Activated CD4-positive, alpha-beta memory T cell treated with anti-CD3 and anti-CD28 coated beads, Interleukin-2, amount 10 ng/mL, durations not matched to agents 7 days and 5 days (primary cell): ENCODE measurements around the gene TEX264. TPM values are rescaled to one million over a fixed set of nuclear protein-coding genes. Genes with fewer than 3 reads are reported as not detected.

Source experiments
- CTCF ChIA-PET: fragments of 350-600 bp; sonication (Branson Sonifier 250); formaldehyde crosslinking; loops from one replicate; lab custom pipeline; 2021; ENCODE audit warnings: antibody characterized with exemption, inconsistent platforms; lab: Charles Lee
- POLR2A ChIA-PET: fragments of 350-600 bp; sonication (Branson Sonifier 250); formaldehyde crosslinking; loops from one replicate; lab custom pipeline; 2021; ENCODE audit warnings: antibody characterized with exemption; lab: Charles Lee
- DNase-seq: peaks from one replicate; pipeline ENCODE4 v3.0.0-alpha.2; 2020
- H3K27ac Mint-ChIP-seq: one replicate; pipeline ENCODE4 v1.8.0; 2021; ENCODE audit warnings: mild to moderate bottlenecking, mixed read lengths
- H3K27me3 Mint-ChIP-seq: one replicate; pipeline ENCODE4 v1.8.0; 2021; ENCODE audit warnings: mixed read lengths
- H3K36me3 Mint-ChIP-seq: one replicate; pipeline ENCODE4 v1.8.0; 2021; ENCODE audit warnings: low read depth, mixed read lengths
- H3K4me1 Mint-ChIP-seq: one replicate; pipeline ENCODE4 v1.8.0; 2021; ENCODE audit warnings: mixed read lengths
- H3K4me3 Mint-ChIP-seq: one replicate; pipeline ENCODE4 v1.8.0; 2021; ENCODE audit warnings: mild to moderate bottlenecking, mixed read lengths
- H3K9me3 Mint-ChIP-seq: one replicate; pipeline ENCODE4 v1.8.0; 2021; ENCODE audit warnings: mixed read lengths
- total RNA-seq, 2 experiments: library from RNA; stranded (reverse); gene quantifications; one replicate each; pipeline ENCODE4 v1.2.3, GENCODE V29; 2021

The TEX264 gene
- total RNA-seq, 2 experiments from 2014 or later: 103 to 108 TPM

DNA sequence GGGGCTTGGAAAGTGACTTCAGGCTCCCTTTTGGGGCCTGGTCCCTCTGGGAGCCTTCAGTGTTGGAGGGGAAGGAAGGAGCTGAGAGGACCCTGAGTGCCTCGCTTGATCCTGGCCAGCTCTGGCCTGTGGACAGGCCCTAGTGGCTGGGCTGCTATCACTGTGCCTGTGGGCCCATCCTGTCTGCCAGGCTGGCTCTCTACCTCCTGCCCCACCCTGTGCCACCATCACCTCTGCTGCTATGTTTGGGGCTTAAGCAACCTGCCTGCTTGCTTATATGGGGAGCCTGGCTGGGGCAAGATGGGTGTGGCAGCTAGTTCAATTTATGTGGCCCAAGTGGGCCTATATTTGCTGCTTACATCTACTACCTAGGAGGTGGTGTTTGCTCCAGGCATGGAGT lies 7.1 kb downstream of the TEX264 start:
- no peaks in the 10 kb centered on the region for H3K27me3 Mint-ChIP-seq
- H3K9me3 Mint-ChIP-seq: no peaks in the 10 kb centered on the region
- no peak overlapping the region for H3K4me3 Mint-ChIP-seq
- POLR2A ChIA-PET: interaction anchor here (1.2 to 4.5 kb wide), 3 partner anchors 7 to 293 kb away, joined by 4 to 140 read pairs (median 4); partner anchors contain the start of genes MANF and TEX264
- DNase-seq: no peak
- CTCF ChIA-PET: interaction anchor here (0.6 to 6.8 kb wide), 3 partner anchors 9 to 177 kb away, joined by 3 to 175 read pairs (median 3); partner anchors contain the start of gene DCAF1
- H3K36me3 Mint-ChIP-seq: peaks cover 62% of the 10 kb centered on the region
- H3K4me1 Mint-ChIP-seq: peaks cover 99% of the 10 kb centered on the region
- peak overlapping the region; percentile 72 for H3K27ac Mint-ChIP-seq

DNA sequence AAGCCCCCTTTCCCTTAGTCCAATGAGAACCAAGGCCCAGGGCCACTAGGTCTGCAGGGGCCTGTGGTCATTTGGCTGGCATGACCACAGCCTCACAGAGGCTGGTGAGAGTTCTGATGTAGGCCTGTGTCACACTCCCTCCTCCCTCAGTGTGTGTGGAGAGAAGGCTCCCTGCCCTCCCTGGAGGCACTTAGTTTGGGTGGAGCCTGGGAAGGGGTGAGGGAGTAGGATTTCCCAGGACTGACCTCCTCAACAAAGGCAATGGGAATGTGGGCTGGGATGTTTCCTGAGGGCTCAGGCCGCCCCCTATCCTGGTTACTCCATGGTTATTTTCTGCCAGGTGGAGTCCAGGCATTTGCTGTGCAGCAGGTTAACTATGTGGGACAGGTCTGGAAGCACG lies 7.6 kb downstream of the TEX264 start:
- Mint-ChIP-seq H3K36me3 (peaks cover 64% of the 10 kb centered on the region), H3K9me3 (no peaks in the 10 kb centered on the region), H3K4me1 (peaks cover 99% of the 10 kb centered on the region), H3K27me3 (no peaks in the 10 kb centered on the region), H3K27ac (peak overlapping the region; percentile 72), H3K4me3 (no peak overlapping the region)
- DNase-seq: no peak
- ChIA-PET CTCF (interaction anchor here (1.0 to 6.8 kb wide), 2 partner anchors 95 to 177 kb away, joined by 3 to 175 read pairs; partner anchors contain the start of gene DCAF1), POLR2A (interaction anchor here (1.1 to 4.5 kb wide), 4 partner anchors 8 to 294 kb away, joined by 3 to 140 read pairs (median 4); partner anchors contain the start of genes MANF and TEX264)

DNA sequence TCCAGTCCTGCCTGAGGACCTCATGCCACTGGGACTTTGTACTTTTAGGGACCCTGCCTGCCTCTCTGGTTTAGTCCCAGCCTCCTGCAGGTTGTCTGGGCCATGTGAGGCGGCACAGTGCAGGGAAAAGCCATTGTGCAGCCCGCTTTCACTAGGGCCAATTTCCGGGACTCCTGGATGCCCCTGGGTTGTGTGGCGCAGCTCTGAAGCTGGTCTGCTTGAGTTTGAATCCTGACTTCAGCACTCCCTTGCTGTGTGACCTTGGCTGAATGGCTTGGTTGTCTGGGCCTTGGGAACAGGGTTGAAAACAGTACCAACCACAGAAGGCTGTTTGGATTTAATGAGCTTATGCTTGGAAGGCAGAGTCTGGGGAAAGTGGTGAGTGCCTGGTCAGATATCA lies 8.3 kb downstream of the TEX264 start:
- Mint-ChIP-seq H3K27ac (peak overlapping the region; percentile 75), H3K4me3 (no peak overlapping the region), H3K27me3 (no peaks in the 10 kb centered on the region), H3K36me3 (peaks cover 65% of the 10 kb centered on the region), H3K9me3 (no peaks in the 10 kb centered on the region), H3K4me1 (peaks cover 99% of the 10 kb centered on the region)
- DNase-seq: no peak
- ChIA-PET POLR2A (interaction anchor here (1.1 to 4.5 kb wide), 3 partner anchors 8 to 180 kb away, joined by 3 to 140 read pairs (median 20); partner anchors contain the start of genes RAD54L2 and TEX264), CTCF (interaction anchor here (6.8 to 10.3 kb wide), 2 partner anchors 7 to 178 kb away, joined by 175 to 256 read pairs; partner anchors contain the start of genes DCAF1 and TEX264)

DNA sequence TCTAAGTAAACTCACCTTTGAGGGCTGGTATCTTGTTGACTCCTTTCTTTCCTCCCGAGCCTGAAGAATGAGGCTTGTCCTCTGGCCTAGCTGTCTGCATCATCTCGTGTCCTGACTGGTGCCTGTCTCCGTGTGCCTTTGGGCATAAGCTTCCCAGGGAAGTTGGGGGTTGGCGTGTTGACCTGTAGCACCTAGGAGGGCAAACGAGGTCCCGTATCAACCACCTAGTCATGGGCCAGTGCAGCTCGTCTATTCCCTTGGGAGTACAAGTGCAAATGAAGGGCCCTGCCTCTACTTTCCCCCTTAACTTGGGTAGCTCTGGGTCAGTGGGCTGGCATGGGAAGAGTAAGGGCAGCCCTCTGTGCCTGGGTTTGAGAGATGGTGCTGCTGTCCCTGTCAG lies 8.7 kb downstream of the TEX264 start:
- H3K4me3 Mint-ChIP-seq: no peak overlapping the region
- H3K4me1 Mint-ChIP-seq: peaks cover 99% of the 10 kb centered on the region
- H3K36me3 Mint-ChIP-seq: peaks cover 66% of the 10 kb centered on the region
- DNase-seq: no peak
- POLR2A ChIA-PET: interaction anchor here (1.1 to 4.5 kb wide), 3 partner anchors 9 to 181 kb away, joined by 3 to 140 read pairs (median 20); partner anchors contain the start of genes RAD54L2 and TEX264
- H3K9me3 Mint-ChIP-seq: no peaks in the 10 kb centered on the region
- CTCF ChIA-PET: interaction anchor here (6.8 to 10.3 kb wide), 2 partner anchors 8 to 178 kb away, joined by 175 to 256 read pairs; partner anchors contain the start of genes DCAF1 and TEX264
- no peaks in the 10 kb centered on the region for H3K27me3 Mint-ChIP-seq
- peak overlapping the region; percentile 75 for H3K27ac Mint-ChIP-seq

DNA sequence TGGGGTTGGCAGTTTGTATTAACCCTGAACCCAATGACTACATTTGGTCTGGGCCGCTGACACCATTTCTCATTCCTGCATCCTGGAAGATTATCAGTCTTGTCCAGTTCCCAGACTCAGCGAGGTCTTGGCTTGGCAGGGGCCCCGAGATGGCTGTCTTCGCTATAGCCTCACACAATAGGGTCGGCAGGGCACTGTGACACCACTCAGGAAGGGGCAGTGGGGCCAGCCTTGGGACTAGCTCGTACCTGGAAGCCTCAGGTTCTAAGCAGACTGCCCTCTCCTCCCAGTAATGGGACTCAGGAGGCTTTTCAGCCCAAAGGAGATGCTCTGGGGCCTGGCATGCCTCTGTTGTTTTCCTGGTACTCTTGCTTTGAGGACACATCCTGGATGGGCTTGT lies 9.1 kb downstream of the TEX264 start:
- Mint-ChIP-seq H3K9me3 (no peaks in the 10 kb centered on the region), H3K4me1 (peaks cover 99% of the 10 kb centered on the region), H3K4me3 (no peak overlapping the region), H3K36me3 (peaks cover 66% of the 10 kb centered on the region), H3K27ac (peak overlapping the region; percentile 84), H3K27me3 (no peaks in the 10 kb centered on the region)
- ChIA-PET POLR2A (interaction anchor here (3.4 to 4.5 kb wide), 3 partner anchors 9 to 179 kb away, joined by 20 to 140 read pairs (median 59); partner anchors contain the start of genes DCAF1, RAD54L2 and TEX264), CTCF (interaction anchor here (1.0 to 10.3 kb wide), 4 partner anchors 8 to 263 kb away, joined by 3 to 256 read pairs (median 98); partner anchors contain the start of genes DCAF1 and TEX264)
- no peak for DNase-seq

DNA sequence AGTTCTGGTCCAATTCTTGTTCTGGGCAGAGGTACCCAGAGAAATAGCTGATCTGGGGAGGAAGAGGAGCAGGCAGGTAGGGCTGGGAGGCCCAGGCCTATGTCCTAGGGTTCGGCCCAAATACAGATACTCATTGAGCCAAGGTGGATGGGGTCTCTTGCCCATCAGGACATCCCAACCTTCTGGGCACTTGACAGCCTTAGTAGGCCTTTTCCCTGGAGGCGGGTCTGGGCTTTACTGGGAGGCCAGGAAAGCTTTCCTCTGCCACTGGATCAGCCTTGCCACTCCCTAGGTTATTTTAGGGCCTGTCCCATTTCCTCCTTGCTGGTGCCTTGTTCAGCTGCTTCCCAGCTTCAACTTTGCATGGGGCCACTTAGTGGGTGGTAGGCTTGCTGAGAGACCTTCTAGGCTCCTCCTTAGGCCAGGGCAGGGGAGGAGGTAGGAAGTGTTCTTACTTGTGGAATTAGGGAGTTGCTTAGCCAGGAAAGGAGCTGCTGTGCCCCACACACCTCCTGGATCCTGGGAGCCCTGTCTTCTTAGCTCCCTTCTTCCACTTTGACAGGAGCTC lies 9.7 kb downstream of the TEX264 start:
- CTCF ChIA-PET: interaction anchor here (1.0 to 10.3 kb wide), 14 partner anchors 9 to 295 kb away, joined by 3 to 256 read pairs (median 12); partner anchors contain the start of genes DCAF1, MANF, RAD54L2 and TEX264
- Mint-ChIP-seq H3K27me3 (no peaks in the 10 kb centered on the region), H3K9me3 (no peaks in the 10 kb centered on the region), H3K27ac (peak overlapping the region; percentile 84), H3K36me3 (peaks cover 66% of the 10 kb centered on the region), H3K4me3 (peak overlapping the region; percentile 66), H3K4me1 (peaks cover 99% of the 10 kb centered on the region)
- no peak for DNase-seq
- POLR2A ChIA-PET: interaction anchor here (1.0 to 4.5 kb wide), 6 partner anchors 10 to 295 kb away, joined by 4 to 140 read pairs (median 14); partner anchors contain the start of genes DCAF1, MANF, RAD54L2 and TEX264

DNA sequence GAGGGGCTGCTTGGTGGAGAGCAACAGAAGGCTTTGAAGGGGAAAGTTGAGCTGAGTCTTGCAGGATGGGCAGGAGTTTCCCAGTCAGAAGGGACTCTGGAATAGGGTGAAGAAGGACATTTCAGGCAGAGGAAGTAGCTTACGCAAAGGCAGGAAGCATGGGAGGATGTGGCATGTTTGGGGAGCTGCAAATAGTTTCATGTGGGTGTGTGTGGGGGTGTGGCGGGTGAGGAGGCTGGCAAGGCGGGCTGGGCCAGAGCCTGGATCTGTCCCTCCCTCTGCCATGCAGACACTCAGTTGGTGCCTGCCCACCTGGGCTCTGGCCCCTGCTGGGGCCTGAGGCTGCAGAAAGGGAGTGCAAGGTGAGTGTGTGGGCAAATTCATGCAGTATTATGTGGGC lies 10.4 kb downstream of the TEX264 start:
- Mint-ChIP-seq H3K9me3 (no peaks in the 10 kb centered on the region), H3K4me3 (peak overlapping the region; percentile 66), H3K36me3 (peaks cover 67% of the 10 kb centered on the region), H3K4me1 (peaks cover 99% of the 10 kb centered on the region), H3K27me3 (no peaks in the 10 kb centered on the region), H3K27ac (peak overlapping the region; percentile 84)
- peak; percentile 79 for DNase-seq
- POLR2A ChIA-PET: interaction anchor here (1.0 to 4.5 kb wide), 8 partner anchors 11 to 296 kb away, joined by 3 to 140 read pairs (median 7); partner anchors contain the start of genes DCAF1, MANF, RAD54L2 and TEX264
- CTCF ChIA-PET: interaction anchor here (1.0 to 10.3 kb wide), 20 partner anchors 9 to 296 kb away, joined by 3 to 256 read pairs (median 8); partner anchors contain the start of genes DCAF1, GRM2, MANF and RAD54L2

DNA sequence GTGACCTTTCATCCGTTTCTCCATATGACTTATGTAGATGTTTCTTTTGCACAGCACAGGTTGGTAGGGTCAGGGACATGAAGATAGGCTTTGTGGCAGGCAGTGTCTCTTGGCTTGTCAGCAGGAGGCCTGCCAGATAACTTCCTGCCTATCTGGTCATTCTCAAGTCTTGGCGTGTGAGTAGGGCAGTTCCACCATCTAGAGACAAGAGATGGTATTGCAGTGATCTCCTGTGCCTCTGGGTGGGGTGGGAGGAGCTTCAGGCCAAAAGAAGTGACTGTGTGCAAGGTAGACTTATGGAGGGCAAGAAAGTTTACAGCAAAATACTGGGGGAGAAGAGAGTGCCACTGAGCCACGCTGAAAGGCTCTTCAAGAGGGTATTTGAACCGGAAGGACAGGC lies 11.0 kb downstream of the TEX264 start:
- POLR2A ChIA-PET: interaction anchor here (0.6 to 4.5 kb wide), 11 partner anchors 9 to 540 kb away, joined by 3 to 140 read pairs (median 4); partner anchors contain the start of genes DCAF1, MANF, RAD54L2 and TEX264
- Mint-ChIP-seq H3K4me1 (peaks cover 100% of the 10 kb centered on the region), H3K9me3 (no peaks in the 10 kb centered on the region), H3K27ac (peak overlapping the region; percentile 84), H3K36me3 (peaks cover 68% of the 10 kb centered on the region), H3K27me3 (no peaks in the 10 kb centered on the region), H3K4me3 (peak overlapping the region; percentile 66)
- DNase-seq: peak; percentile 86
- CTCF ChIA-PET: interaction anchor here (0.6 to 10.3 kb wide), 30 partner anchors 8 to 1066 kb away, joined by 3 to 256 read pairs (median 4); partner anchors contain the start of genes DCAF1, GRM2, MANF and RAD54L2

DNA sequence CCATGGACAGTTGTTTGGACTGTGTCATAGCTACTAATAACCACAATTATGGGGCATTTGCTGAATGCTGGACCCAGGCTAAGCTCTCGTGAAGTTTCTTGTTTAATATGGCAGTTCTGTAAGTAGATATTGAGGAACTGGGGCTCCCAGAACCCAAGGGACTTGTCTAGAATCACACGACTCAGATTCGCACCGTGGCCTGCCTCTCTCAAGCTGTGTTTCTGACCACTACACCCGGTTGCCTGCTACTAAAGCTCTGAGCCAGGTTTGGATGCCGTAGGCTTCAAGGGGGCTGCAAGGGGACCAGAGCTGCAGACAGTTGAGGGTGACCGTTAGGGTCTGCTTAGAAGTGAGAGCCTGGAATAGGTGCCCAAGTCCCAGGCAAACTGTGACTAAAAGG lies 11.5 kb downstream of the TEX264 start:
- Mint-ChIP-seq H3K27ac (peak overlapping the region; percentile 84), H3K27me3 (no peaks in the 10 kb centered on the region), H3K9me3 (no peaks in the 10 kb centered on the region), H3K4me3 (peak overlapping the region; percentile 66), H3K36me3 (peaks cover 70% of the 10 kb centered on the region), H3K4me1 (peaks cover 100% of the 10 kb centered on the region)
- POLR2A ChIA-PET: interaction anchor here (0.6 to 4.5 kb wide), 11 partner anchors 9 to 540 kb away, joined by 3 to 140 read pairs (median 4); partner anchors contain the start of genes DCAF1, MANF, RAD54L2 and TEX264
- CTCF ChIA-PET: interaction anchor here (0.6 to 10.3 kb wide), 28 partner anchors 8 to 1067 kb away, joined by 3 to 256 read pairs (median 4); partner anchors contain the start of genes DCAF1, GRM2, MANF and RAD54L2
- DNase-seq: no peak

DNA sequence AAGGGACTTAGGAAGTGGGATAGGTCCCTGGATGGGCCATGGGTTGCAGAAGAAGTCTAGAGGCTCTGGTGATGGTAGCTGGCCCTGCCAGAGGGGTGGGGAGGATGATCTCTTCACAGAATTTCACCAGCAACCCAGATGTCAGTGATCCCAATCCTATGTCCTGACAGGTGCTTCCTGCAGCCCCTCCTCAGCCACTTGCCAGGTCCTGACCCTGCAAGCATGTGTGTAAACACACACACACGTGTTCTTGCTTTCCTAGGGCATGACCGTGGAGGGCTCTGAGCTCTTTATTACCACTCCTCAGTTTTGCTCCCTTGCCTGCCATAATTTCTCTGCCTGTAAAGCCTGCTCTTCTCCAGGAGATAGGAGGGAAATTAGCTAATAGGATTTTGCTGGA lies 12.5 kb downstream of the TEX264 start:
- ChIA-PET CTCF (interaction anchor here (1.4 to 10.3 kb wide), 5 partner anchors 11 to 296 kb away, joined by 3 to 256 read pairs (median 53); partner anchors contain the start of genes DCAF1 and TEX264), POLR2A (interaction anchor here (4.5 to 5.1 kb wide), 2 partner anchors 11 to 183 kb away, joined by 59 to 99 read pairs; partner anchors contain the start of genes DCAF1 and TEX264)
- H3K36me3 Mint-ChIP-seq: peaks cover 74% of the 10 kb centered on the region
- no peaks in the 10 kb centered on the region for H3K27me3 Mint-ChIP-seq
- no peaks in the 10 kb centered on the region for H3K9me3 Mint-ChIP-seq
- peak overlapping the region; percentile 84 for H3K27ac Mint-ChIP-seq
- no peak for DNase-seq
- H3K4me1 Mint-ChIP-seq: peaks cover 100% of the 10 kb centered on the region
- H3K4me3 Mint-ChIP-seq: no peak overlapping the region

DNA sequence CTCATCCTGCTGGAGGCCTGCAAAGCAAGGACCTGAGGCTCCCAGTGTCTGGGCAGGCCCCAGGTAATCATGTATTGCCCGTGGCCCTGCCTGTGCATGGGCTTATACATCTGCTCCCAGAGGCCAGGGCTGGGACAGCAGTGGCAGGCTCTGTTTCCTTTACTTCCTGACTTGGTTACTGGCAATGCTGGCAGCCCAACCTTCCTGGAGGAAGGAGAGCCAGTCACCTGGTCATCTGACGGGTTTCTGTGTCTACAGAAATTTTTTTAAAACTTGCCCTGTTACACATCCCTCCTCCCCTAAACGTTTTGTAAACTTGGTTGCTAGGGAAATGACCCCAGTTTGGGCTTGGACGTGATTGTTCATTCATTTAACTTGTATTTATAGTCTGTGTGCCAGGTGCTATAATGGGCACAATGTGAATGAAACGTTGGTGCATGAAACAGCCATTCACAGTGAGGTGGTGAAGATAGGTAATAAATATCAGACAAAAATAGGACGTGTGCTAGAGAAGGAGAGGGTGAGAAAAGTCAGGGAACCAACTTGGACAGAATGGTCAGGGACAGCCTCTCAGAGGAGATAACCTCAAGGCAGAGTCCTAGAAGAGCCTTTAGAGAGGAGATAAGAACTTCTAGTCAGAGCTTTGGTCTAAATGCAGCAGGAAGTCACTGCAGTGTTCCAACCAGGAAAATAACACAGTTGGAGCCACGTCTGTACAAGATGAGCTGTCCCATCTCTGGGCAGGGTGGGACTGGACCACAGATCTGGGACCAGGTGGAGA lies 14.1 kb downstream of the TEX264 start:
- peak overlapping the region; percentile 84 for H3K27ac Mint-ChIP-seq
- no peaks in the 10 kb centered on the region for H3K9me3 Mint-ChIP-seq
- DNase-seq: peak; percentile 43
- H3K36me3 Mint-ChIP-seq: peaks cover 77% of the 10 kb centered on the region
- POLR2A ChIA-PET: interaction anchor here (1.3 to 5.1 kb wide), 7 partner anchors 13 to 293 kb away, joined by 5 to 99 read pairs (median 10); partner anchors contain the start of genes DCAF1, RAD54L2 and TEX264
- H3K4me1 Mint-ChIP-seq: peaks cover 90% of the 10 kb centered on the region
- peak overlapping the region; percentile 51 for H3K4me3 Mint-ChIP-seq
- no peaks in the 10 kb centered on the region for H3K27me3 Mint-ChIP-seq
- CTCF ChIA-PET: interaction anchor here (1.0 to 10.3 kb wide), 9 partner anchors 13 to 298 kb away, joined by 4 to 256 read pairs (median 6); partner anchors contain the start of genes DCAF1 and TEX264
